ENCODE data around the gene SYMPK. TPM values are rescaled to one million over a fixed set of nuclear protein-coding genes. Genes with fewer than 3 reads are reported as not detected.

Gene SYMPK
- total RNA-seq, 4 donors from 2014 or later: 31.0 to 89.0 (median 57.4) TPM

DNA sequence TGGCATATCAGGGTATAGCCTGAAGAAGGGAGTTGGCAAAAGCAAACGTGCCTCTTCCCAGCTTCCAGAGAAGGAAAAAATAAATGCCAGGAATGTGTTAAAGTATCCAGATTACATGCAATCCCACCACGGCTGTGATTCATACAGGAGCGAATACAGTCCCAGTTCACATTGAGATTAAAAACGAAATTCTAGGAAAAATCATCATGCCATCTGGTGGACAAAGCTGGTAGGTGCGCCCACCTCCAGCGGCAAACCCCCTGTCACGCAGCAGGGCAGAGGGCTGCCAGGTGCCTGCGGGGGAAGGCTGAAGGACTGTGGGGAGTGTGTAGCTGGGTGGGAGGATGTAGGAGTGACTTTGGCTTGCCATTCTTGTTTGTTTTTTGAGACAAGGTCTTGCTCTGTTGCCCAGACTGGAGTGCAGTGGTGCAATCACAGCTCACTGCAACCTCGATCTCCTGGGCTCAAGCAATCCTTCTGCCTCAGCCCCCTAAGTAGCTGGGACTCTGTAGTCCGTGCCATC is 63.9 kb downstream of the SYMPK start:
- peaks cover 0 to 8% of the 10 kb centered on the region in 2 donors for H3K27me3 ChIP-seq
- H3K4me1 ChIP-seq: peaks cover 0 to 8% (median 3%) of the 10 kb centered on the region in 4 donors
- TF ChIP-seq, protein P1, sequence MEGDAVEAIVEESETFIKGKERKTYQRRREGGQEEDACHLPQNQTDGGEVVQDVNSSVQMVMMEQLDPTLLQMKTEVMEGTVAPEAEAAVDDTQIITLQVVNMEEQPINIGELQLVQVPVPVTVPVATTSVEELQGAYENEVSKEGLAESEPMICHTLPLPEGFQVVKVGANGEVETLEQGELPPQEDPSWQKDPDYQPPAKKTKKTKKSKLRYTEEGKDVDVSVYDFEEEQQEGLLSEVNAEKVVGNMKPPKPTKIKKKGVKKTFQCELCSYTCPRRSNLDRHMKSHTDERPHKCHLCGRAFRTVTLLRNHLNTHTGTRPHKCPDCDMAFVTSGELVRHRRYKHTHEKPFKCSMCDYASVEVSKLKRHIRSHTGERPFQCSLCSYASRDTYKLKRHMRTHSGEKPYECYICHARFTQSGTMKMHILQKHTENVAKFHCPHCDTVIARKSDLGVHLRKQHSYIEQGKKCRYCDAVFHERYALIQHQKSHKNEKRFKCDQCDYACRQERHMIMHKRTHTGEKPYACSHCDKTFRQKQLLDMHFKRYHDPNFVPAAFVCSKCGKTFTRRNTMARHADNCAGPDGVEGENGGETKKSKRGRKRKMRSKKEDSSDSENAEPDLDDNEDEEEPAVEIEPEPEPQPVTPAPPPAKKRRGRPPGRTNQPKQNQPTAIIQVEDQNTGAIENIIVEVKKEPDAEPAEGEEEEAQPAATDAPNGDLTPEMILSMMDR (IDR thresholded peaks at IDR 0.05): peak; percentile 77 to 93 (median 88)
- TF ChIP-seq POLR2A (IDR thresholded peaks at IDR 0.05) (no peak), EP300 (IDR thresholded peaks at IDR 0.05) (peak; percentile 28 to 41)
- H3K27ac ChIP-seq: peak overlapping the region in 1 of 4 donors; percentile 25
- H3K4me3 ChIP-seq: no peak overlapping the region
- peak in 1 of 2 donors; percentile 65 for DNase-seq (ENCODE audit: low spot score in 2 of 2)
- H3K9me3 ChIP-seq: no peaks in the 10 kb centered on the region
- WGBS, 2 donors: 7 to 8% methylated on average over 10 of the region's 10 CpGs
- H3K36me3 ChIP-seq: no peaks in the 10 kb centered on the region

- Histone ChIP-seq H3K4me3 (no peak overlapping the region), H3K9me3 (no peaks in the 10 kb centered on the region), H3K4me1 (peaks cover 0 to 33% (median 18%) of the 10 kb centered on the region in 4 donors), H3K27me3 (no peaks in the 10 kb centered on the region), H3K27ac (no peak overlapping the region), H3K36me3 (peaks cover 0 to 15% (median under 1%) of the 10 kb centered on the region in 3 donors)
- WGBS, 2 donors: 77 to 84% methylated on average over 2 of the region's 2 CpGs
- TF ChIP-seq EP300 (IDR thresholded peaks at IDR 0.05) (no peak), POLR2A (IDR thresholded peaks at IDR 0.05) (no peak)
- TF ChIP-seq, protein P1 (IDR thresholded peaks at IDR 0.05): no peak
- DNase-seq (ENCODE audit: low spot score in 2 of 2): no peak
Observed at GRCh38 chr19:45794627-45795026, 68.3 kb downstream of the SYMPK start.

DNA sequence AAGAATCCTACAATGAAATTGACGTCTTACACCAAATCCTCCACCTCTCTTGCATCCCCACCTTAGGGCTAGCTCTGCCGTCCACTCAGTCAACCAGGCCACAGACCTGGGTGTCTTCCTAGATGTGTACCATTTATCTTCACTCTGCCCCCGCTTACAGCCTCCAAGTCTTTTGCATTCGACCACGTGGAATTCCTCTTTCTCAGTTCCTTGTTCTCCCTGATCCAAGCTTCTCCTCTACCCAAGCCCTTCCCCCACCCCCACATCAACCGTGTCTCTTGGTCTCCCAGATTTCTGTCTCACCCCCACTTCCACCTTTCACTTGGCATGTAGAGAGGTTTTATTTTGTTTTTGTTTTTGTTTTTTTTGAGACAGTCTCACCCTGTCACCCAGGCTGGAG is 69.1 kb downstream of the SYMPK start:
- no peak overlapping the region for H3K4me3 ChIP-seq
- DNase-seq (ENCODE audit: low spot score in 2 of 2): no peak
- H3K36me3 ChIP-seq: peaks cover 0 to 22% (median 8%) of the 10 kb centered on the region in 3 donors
- H3K4me1 ChIP-seq: peaks cover 0 to 28% (median 15%) of the 10 kb centered on the region in 4 donors
- H3K27ac ChIP-seq: peak overlapping the region in 2 of 4 donors; percentile 80 to 83
- TF ChIP-seq, protein P1 (IDR thresholded peaks at IDR 0.05): no peak
- TF ChIP-seq EP300 (IDR thresholded peaks at IDR 0.05) (no peak), POLR2A (IDR thresholded peaks at IDR 0.05) (no peak)
- no peaks in the 10 kb centered on the region for H3K27me3 ChIP-seq
- no peaks in the 10 kb centered on the region for H3K9me3 ChIP-seq
- WGBS, 2 donors: 54 to 58% methylated on average over 6 of the region's 6 CpGs

DNA sequence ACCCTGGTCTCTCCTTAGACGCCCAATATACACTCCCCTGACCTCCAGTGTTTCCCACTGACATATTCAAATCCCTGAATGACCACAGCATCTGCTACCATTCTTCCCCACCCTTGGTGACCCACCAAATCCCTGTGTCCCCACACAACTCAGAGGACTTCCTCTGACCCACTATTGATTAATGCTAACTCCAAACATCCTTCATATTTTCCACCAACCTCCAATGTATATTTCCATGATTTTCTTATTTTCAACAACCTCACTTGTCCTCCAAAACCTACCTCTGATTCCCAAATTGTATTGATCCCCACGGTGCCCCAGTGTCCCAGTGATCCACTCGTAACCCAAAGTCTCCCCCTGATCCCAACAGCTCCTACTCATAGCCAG is 69.8 kb downstream of the SYMPK start:
- Histone ChIP-seq H3K4me1 (peaks cover 0 to 25% (median 15%) of the 10 kb centered on the region in 4 donors), H3K36me3 (peaks cover 0 to 29% (median 8%) of the 10 kb centered on the region in 3 donors), H3K27me3 (no peaks in the 10 kb centered on the region), H3K9me3 (no peaks in the 10 kb centered on the region), H3K4me3 (peak overlapping the region in 1 of 4 donors; percentile 80), H3K27ac (peak overlapping the region in 3 of 4 donors; percentile 17 to 83 (median 80))
- 40 to 44% methylated on average over 3 of the region's 3 CpGs for WGBS, 2 donors
- TF ChIP-seq EP300 (IDR thresholded peaks at IDR 0.05): no peak
- TF ChIP-seq, protein P1 (IDR thresholded peaks at IDR 0.05): no peak
- TF ChIP-seq POLR2A (IDR thresholded peaks at IDR 0.05): no peak
- no peak for DNase-seq (ENCODE audit: low spot score in 2 of 2)

GRCh38 chr19:45792470-45793177 is 70.3 kb downstream of the SYMPK start, which contains the start of gene DMWD:
TSS of gene DMWD (minus strand) at chr19:45792845. CDS start at chr19:45792756, 89 bp downstream.
- peak; percentile 100 for DNase-seq (ENCODE audit: low spot score in 2 of 2)
- Histone ChIP-seq H3K27me3 (no peaks in the 10 kb centered on the region), H3K27ac (peak within 1 kb of the TSS; percentile 38 to 88 (median 76)), H3K4me3 (peak within 1 kb of the TSS; percentile 41 to 80 (median 62)), H3K36me3 (peaks cover 0 to 35% (median 8%) of the 10 kb centered on the region in 3 donors), H3K9me3 (no peaks in the 10 kb centered on the region), H3K4me1 (peaks cover 0 to 25% (median 15%) of the 10 kb centered on the region in 4 donors)
- TF ChIP-seq, protein P1 (IDR thresholded peaks at IDR 0.05): peak in 2 of 5 experiments; percentile 23 to 43
- TF ChIP-seq POLR2A (IDR thresholded peaks at IDR 0.05) (peak; percentile 67 to 81), EP300 (IDR thresholded peaks at IDR 0.05) (peak; percentile 67 to 78)
- 0% methylated on average over 19 to 38 of the region's 86 CpGs for WGBS, 2 donors
